ENCODE measurements around the gene DOC2B.
"Not testable (repeated sequence)": the region's sequence is repeated elsewhere in the genome, so short reads cannot be mapped to it uniquely, and the experiment has no call there.

DOC2B gene
- 0 to 0.18 (median 0.16) reads per million in 3 experiments for total RNA-seq

DNA sequence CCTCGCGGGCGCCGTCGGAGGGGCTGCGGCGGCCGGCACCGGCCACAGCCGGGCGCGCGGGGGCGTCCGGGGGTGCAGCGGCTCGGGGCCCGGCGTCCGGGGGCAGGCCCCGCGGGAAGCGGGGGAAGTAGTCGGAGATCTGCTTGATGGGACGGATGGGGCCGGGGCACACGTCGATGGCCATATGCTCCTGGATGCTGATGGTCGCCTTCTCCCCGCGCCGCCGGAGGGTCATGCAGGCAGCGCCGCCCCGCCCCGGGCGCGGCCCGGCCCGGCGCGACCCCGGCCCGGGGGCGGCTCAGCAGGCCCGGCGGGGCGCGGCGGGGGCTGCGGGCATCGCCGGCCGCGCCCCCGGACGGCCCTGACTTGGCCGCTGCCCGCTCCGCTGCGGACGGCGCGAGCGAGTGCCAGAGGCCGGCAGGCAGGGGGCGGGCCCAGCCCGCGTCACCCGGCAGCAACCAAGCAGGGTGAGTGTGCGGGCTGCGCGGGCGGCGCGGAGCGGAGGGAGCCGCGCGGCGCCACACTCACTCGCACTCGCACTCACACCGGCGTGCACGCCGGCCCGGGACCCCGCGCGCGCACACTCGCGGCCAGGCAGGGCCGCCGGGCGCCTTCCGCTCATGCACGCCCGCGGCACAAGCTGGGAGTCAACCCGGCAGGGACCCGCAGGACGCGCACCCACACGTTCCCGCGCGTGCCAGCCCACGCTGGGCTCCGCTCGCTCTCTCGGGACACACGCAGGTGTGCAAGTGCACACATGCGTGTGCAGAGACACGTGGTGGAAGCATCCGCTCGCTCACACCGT, at the start of gene DOC2B:
DOC2B (minus strand) TSS at position 406 of the 805 bp plus-strand sequence; CDS start at position 235, 171 bp downstream.
- no peak for DNase-seq

- DNase-seq, result no peak
These were observed 48.9 kb upstream of the DOC2B start for GRCh38 chr17:230395-230770.

GRCh38 chr17:229709-230394, 48.4 kb upstream of the DOC2B start:
- no peak for DNase-seq

DNA sequence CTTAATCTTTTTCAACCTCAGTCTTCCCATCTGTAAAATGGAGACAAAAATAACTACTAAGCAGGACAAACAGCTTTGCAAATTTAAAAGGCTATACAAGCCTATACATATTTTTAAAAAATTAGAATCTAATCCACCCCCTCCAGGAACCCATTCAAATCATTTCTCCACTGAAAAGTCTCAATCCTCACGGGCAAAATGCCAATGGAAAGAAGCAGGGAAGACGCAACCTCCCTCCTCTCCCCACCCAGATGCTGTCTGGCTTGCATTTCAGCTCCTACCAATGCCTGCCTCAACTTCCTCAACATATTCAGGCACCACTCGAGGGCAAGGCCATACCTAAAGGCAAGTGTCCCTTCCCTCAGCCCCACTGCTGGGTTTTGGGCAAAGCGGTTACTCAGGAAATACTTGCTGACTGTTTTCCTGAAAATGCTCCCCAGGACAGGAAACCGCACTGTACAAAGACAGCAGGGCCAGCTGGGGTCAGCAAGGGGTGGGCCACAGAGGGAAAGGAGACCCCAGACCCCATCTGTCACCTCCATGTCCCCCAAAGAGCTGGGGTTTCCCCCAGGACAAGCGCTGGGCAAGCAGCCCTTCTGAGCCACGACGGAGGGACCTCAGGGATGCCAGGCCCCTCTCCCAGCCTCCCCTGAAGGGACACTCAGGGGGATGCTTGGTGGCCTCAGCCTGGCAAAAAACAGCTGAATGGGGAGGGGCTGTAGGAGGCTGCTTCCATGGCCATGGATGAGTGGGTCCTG, 47.7 kb upstream of the DOC2B start:
- DNase-seq, result no peak

DNA sequence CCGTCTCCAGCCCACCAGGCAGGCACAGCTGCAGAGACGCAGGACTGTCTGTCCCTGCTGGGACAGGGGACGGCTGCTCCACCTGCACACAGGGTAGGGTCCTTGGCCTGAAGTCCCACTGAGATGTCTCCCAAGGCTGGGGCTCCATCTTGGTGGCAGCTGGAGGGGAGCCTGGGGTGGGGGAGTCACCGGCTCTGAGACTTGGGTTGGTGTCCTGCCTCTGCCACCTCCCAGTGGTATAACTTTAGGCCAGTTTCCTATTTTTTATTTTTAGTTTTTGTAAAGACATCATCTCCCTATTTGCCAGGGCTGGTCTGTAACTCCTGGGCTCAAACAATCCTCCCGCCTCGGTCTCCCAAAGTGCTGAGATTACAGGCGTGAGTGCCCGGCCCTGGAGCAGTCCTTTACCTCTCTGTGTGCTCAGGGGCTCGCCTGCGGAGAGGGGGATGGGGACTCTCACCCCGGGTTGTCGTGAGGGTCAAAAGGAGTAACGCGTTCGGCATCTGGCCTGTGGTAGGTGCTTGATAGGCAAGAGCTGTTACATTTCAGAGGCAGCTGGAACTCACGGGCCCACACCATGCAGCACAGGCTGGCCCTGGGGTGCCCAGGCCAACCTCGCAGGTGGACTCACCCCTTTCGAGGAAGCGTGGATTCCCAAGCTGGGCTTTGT, 46.6 kb upstream of the DOC2B start:
- DNase-seq, result no peak

- no peak for DNase-seq
These were observed 45.9 kb upstream of the DOC2B start for GRCh38 chr17:227078-227945.

DNA sequence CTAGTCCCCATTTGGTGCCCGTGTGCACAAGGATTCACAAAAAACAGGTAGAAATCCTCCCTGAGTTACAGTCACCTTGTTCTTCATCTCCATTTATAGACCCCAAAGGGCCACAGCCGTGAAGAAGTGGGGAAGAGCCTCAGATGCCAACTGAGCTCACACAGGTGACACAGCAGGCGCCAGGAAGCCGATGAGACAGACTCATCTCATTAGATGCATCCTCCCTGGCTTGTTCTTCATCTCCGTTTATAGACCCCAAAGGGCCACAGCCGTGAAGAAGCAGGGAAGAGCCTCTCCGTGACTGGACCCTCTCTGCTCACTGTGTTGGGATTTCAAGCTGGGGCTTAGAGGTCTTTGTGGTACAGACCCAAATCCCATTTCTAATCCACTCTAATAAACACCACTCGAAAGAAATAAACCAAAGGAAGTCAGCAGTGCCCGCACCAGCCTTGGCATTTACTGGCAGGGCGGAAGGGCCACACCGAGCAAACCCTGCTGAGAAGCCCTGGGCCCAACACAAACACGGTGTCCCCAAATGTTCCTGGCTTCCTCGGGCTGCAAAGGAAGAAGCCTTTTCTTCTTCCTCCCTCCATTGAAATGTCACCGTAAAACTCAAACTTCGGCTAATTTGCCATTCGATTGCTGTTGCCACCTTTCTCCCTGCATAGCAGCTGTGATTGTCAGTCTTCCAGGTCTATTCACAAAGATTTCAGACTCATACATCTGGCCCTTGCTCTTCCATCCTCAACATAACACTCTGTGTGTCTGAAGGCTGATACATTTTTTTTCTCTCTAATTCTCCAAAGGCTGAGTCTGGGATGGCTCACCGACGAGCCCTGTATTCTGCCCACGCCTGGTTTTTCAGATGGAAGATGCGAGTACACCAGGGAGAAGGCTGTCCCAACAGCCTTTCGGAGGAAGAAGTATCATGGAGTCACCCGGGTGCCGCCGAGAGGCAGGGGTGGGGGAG, 44.9 kb upstream of the DOC2B start:
- DNase-seq, result no peak

DNA sequence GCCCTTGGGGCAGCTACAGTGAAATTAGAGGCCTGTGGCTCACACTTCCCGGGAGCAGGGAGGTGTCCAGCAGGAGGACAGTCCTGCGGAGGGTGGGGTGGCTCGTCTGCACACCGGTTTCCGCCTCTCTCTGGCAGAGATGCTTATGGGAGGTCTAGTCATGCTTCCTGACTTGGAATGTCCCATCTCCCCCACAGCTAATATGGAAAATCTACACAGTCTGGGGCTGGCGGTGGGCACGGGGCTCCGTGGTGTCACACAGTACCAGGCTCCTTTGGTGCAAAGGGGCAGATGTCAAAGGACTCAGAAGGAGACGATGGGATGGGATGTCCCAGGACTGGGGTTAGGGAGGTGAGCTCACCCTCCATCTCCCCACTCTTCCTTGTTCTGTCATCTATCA, 44.1 kb upstream of the DOC2B start:
- DNase-seq, result no peak

- not testable (repeated sequence) for DNase-seq
These were observed 43.1 kb upstream of the DOC2B start for GRCh38 chr17:224576-224975.

- DNase-seq, result no peak
These were observed 42.4 kb upstream of the DOC2B start for GRCh38 chr17:223723-224471.

GRCh38 chr17:222172-222571, 40.7 kb upstream of the DOC2B start:
- DNase-seq, result no peak

- DNase-seq, result no peak
These were observed 38.2 kb upstream of the DOC2B start for GRCh38 chr17:219696-220095.

DNA sequence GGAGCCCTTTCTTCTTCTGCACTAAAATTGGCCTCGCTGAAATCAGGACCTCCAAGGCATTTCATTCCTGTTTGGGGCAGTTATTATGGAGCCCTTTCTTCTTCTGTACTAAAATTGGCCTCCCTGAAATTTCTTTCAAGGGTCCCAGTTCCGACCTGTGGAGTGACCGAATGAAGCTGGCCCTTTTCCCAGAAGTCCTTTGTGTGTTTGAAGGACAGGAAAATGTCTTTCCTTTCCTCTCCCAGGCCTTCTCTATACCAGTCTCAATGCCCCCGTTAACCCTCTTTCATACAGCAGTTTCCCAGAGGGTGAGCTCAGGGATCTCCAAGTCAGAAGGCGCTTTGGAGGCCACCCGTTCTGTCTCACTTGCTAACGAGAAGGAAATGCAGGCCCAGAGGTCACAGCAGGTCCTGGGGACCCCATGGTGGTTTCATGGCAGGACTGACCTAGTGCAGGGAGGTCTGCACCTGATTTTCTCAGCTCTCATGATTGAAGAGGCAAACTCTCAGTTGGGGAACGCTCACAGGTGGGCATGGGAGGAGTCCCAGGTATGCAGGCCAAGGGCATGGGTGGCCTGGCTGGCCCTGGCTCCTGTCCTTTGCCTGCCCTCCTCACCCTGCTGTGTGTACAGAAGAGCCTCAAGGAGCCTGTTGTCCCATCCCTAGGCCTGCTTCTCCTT, 37.1 kb upstream of the DOC2B start:
- DNase-seq, result no peak

- DNase-seq, result no peak
These were observed 35.2 kb upstream of the DOC2B start for GRCh38 chr17:216625-217024.

DNA sequence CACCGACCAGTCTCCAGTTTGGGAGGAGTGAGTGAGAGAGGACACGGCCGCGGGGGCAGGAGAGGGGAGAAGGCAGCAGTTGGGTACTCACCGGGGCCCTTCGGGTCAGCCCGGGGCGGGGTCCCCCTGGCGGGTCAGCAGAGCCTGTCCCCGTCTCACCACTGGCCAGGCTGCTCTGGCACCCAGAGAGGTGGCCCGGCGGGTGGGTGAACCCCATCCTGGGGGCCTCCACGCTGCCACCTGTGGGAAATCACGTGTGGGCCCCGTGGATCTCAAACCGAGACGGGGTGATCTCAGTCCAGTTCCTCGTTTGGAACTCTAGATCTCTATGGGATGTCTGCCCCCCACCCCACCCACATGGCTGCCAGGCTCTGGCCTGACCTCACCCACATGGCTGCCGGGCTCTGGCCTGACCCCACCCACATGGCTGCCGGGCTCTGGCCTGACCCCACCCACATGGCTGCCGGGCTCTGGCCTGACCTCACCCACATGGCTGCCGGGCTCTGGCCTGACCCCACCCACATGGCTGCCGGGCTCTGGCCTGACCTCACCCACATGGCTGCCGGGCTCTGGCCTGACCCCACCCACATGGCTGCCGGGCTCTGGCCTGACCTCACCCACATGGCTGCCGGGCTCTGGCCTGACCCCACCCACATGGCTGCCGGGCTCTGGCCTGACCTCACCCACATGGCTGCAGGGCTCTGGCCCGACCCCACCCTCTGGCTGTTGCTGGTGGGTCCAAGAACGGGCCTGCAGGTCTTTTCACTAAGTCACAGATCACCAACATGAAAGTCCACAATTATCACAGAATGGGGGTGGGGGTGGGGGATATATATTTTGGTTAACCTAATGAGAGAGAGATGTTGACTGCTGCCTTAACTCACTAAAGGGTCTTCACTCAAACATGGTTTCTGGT, 34.4 kb upstream of the DOC2B start:
- not testable (repeated sequence) for DNase-seq

GRCh38 chr17:214881-215331, 33.5 kb upstream of the DOC2B start:
- no peak for DNase-seq

DNA sequence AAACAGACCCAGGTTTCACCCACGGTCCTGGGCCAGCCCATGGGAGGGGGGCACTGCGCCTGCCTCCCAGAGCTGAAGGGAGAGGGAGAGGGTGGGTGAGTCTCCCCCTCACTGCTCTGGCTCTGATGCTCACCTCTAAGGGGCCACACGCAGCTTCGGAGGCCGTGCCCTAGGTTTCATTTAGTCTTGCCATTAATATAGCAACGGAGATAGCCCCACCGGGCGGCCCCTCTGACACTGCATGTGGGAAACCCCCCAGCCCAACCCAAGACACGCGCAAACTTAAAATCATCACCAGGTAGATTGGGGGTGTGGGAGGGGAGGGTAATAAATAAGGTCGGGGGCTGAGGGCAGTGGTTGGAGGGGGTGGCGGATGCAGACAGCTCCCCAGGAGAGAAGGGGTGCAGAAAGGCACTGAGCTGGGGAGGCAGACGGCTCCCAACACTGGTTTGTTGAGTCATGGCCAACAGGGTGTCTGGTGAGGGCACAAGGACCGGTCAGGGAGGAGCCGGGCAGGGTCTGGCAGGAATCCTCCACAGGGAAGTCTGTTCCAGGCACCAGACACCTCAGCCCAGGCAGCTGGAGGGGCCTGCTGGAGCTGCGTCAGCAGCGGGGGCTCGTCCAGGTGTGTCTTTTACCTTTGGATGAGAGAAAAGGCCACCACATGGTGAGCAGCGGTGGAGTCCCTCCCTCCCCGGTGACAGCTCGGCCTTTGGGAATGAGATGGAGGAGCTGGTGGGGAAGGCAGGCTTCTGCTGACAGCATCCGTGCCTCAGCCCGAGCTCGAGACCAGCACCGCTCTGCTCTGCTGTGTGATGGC, 32.0 kb upstream of the DOC2B start:
- DNase-seq, result no peak

Data from central memory CD4-positive, alpha-beta T cell (primary cell).